Panc1 (cell line): ENCODE results near the gene FRK. TPM values are rescaled to one million over a fixed set of nuclear protein-coding genes. Genes with fewer than 3 reads are reported as not detected.

Experiments used
- ATAC-seq: fragments of 200-7000 bp; cut with Tn5 transposase; 2 replicates; pipeline ENCODE4 v1.9.1; 2020; ENCODE audit warnings: mild to moderate bottlenecking, moderate library complexity
- BruUV-seq: library from RNA; stranded (reverse); fragments of 400-500 nt; replicated peaks from 2 replicates; lab custom pipeline; 2021; lab: Mats Ljungman, UMichigan
- CTCF ChIA-PET: fragments of 300-600 bp; sonication (Branson Sonifier 250); formaldehyde crosslinking; loops from one replicate; lab custom pipeline; 2022; ENCODE audit warnings: antibody characterized with exemption; lab: Charles Lee
- POLR2A ChIA-PET: fragments of 300-600 bp; sonication (Branson Sonifier 250); formaldehyde crosslinking; loops from one replicate; lab custom pipeline; 2022; ENCODE audit warnings: antibody characterized with exemption; lab: Charles Lee
- DNase-seq: peaks from one replicate; pipeline ENCODE4 v3.0.0-alpha.2; 2010; ENCODE audit warnings: low read depth, low spot score
- H3K27ac ChIP-seq: 2 replicates; pipeline ENCODE4 v1.5.1; 2011; ENCODE audit warnings: mild to moderate bottlenecking, low read length, inconsistent platforms
- H3K27me3 ChIP-seq: fragments of 200-500 bp; sonication (Bioruptor generic); 2 replicates; pipeline ENCODE4 v1.6.0; 2014; ENCODE audit warnings: low read length, inconsistent platforms; ENCODE audit not compliant: control insufficient read depth, insufficient read depth
- H3K36me3 ChIP-seq: fragments of 200-500 bp; sonication (Bioruptor generic); 2 replicates; pipeline ENCODE4 v1.5.1; 2014; ENCODE audit warnings: inconsistent platforms, mild to moderate bottlenecking, low read length, moderate library complexity; ENCODE audit not compliant: control insufficient read depth, insufficient read depth
- H3K4me1 ChIP-seq: 2 replicates; pipeline ENCODE4 v1.5.1; 2011; ENCODE audit warnings: inconsistent platforms, mild to moderate bottlenecking, low read length, moderate library complexity; ENCODE audit not compliant: control insufficient read depth, insufficient read depth
- H3K4me3 ChIP-seq, 2 experiments: 2 replicates each; pipeline ENCODE4 v1.5.1; 2011 to 2012; ENCODE audit warnings: low read depth in 2 of 2, low read length in 2 of 2, mild to moderate bottlenecking in 2 of 2, inconsistent platforms in 1 of 2, moderate library complexity in 1 of 2
- H3K9me3 ChIP-seq: fragments of 200-500 bp; sonication (Bioruptor generic); 2 replicates; pipeline ENCODE4 v1.5.1; 2014; ENCODE audit warnings: low read depth, mild to moderate bottlenecking, inconsistent platforms, low read length, moderate library complexity; ENCODE audit not compliant: control insufficient read depth, insufficient read depth
- POLR2AphosphoS5 ChIP-seq: IDR thresholded peaks from 2 replicates; pipeline ENCODE4 v1.6.1; 2012; ENCODE audit warnings: mild to moderate bottlenecking, low read depth, low read length, moderate library complexity
- SIN3A ChIP-seq: IDR thresholded peaks from 2 replicates; pipeline ENCODE4 v1.6.1; 2012; ENCODE audit warnings: low read depth, mild to moderate bottlenecking, low read length, moderate library complexity, borderline replicate concordance; ENCODE audit not compliant: insufficient read depth
- TCF7L2 ChIP-seq: IDR thresholded peaks from 2 replicates; pipeline ENCODE4 v1.6.1; 2011; ENCODE audit warnings: mild to moderate bottlenecking, low read depth, low read length, inconsistent platforms
- in situ Hi-C: cut with HindIII; loops from 2 replicates; pipeline ENCODE4 v1.10.0; 2016; ENCODE audit warnings: low sequenced_read_pairs, low pct_unique_long_range_greater_than_20kb
- intact Hi-C: fragments of 100-400 bp; cut with micrococcal nuclease; formaldehyde crosslinking; loops from one replicate; pipeline ENCODE4 v1.10.0; 2022; ENCODE audit not compliant: unreplicated experiment
- total RNA-seq: library from RNA; stranded (reverse); gene quantifications from one replicate; pipeline ENCODE4 v1.2.1, GENCODE V29; 2021; ENCODE audit not compliant: unreplicated experiment
- TF ChIP-seq, protein P1 (sequence below), 2 experiments: IDR thresholded peaks; 2 replicates each; pipeline ENCODE4 v1.6.1; 2011 to 2012; ENCODE audit warnings: low read depth in 2 of 2, control low read depth in 1 of 2, low read length in 1 of 2, mild to moderate bottlenecking in 1 of 2, moderate library complexity in 1 of 2; ENCODE audit not compliant: insufficient read depth in 1 of 2
- TF ChIP-seq, protein P2 (sequence below): fragments of 450-650 bp; IDR thresholded peaks from 2 replicates; pipeline ENCODE4 v1.5.1; 2017; ENCODE audit warnings: mild to moderate bottlenecking

Gene FRK
- total RNA-seq, 1 experiment from 2014 or later = 2.5 TPM

DNA sequence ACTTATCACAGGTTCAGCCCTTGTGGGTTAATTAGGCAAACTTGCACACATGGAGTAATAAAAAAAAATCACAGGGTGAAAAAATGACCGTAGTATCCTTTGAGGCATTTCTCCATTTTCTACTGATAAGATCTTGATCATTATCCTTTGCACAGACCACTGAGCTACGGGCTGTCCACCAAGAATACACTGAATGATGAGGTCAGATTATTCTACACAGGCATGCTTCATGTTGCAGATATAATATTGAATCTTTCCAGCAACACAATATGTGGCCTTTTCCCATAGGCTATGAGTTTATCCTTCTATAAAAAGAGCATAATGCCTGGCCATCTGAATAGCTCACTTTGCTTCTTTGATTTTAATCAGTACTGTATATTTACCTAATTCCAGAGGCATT lies 168.9 kb downstream of the FRK start:
- ChIA-PET POLR2A (no interaction called here), CTCF (no interaction called here)
- BruUV-seq = no TSS peak
- ATAC-seq (no peak), DNase-seq (no peak)
- no peaks in the 10 kb centered on the region for H3K4me1 ChIP-seq
- TF ChIP-seq, protein P1, sequence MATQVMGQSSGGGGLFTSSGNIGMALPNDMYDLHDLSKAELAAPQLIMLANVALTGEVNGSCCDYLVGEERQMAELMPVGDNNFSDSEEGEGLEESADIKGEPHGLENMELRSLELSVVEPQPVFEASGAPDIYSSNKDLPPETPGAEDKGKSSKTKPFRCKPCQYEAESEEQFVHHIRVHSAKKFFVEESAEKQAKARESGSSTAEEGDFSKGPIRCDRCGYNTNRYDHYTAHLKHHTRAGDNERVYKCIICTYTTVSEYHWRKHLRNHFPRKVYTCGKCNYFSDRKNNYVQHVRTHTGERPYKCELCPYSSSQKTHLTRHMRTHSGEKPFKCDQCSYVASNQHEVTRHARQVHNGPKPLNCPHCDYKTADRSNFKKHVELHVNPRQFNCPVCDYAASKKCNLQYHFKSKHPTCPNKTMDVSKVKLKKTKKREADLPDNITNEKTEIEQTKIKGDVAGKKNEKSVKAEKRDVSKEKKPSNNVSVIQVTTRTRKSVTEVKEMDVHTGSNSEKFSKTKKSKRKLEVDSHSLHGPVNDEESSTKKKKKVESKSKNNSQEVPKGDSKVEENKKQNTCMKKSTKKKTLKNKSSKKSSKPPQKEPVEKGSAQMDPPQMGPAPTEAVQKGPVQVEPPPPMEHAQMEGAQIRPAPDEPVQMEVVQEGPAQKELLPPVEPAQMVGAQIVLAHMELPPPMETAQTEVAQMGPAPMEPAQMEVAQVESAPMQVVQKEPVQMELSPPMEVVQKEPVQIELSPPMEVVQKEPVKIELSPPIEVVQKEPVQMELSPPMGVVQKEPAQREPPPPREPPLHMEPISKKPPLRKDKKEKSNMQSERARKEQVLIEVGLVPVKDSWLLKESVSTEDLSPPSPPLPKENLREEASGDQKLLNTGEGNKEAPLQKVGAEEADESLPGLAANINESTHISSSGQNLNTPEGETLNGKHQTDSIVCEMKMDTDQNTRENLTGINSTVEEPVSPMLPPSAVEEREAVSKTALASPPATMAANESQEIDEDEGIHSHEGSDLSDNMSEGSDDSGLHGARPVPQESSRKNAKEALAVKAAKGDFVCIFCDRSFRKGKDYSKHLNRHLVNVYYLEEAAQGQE (IDR thresholded peaks at IDR 0.05; ENCODE audit: insufficient read depth in 1 of 2, low read depth in 2 of 2, low read length in 1 of 2) = no peak
- TF ChIP-seq, protein P2, sequence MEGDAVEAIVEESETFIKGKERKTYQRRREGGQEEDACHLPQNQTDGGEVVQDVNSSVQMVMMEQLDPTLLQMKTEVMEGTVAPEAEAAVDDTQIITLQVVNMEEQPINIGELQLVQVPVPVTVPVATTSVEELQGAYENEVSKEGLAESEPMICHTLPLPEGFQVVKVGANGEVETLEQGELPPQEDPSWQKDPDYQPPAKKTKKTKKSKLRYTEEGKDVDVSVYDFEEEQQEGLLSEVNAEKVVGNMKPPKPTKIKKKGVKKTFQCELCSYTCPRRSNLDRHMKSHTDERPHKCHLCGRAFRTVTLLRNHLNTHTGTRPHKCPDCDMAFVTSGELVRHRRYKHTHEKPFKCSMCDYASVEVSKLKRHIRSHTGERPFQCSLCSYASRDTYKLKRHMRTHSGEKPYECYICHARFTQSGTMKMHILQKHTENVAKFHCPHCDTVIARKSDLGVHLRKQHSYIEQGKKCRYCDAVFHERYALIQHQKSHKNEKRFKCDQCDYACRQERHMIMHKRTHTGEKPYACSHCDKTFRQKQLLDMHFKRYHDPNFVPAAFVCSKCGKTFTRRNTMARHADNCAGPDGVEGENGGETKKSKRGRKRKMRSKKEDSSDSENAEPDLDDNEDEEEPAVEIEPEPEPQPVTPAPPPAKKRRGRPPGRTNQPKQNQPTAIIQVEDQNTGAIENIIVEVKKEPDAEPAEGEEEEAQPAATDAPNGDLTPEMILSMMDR = no peak
- TF ChIP-seq POLR2AphosphoS5 (no peak), SIN3A (no peak), TCF7L2 (no peak)
- no peak overlapping the region for H3K27ac ChIP-seq
- H3K9me3 ChIP-seq = no peaks in the 10 kb centered on the region
- H3K27me3 ChIP-seq = no peaks in the 10 kb centered on the region; the same call in 1 of the 2 replicates
- H3K4me3 ChIP-seq = no peak overlapping the region
- intact Hi-C loops (loop anchor here (10.0 kb wide), 1 partner anchor 1797 kb away; no protein-coding TSS in a partner anchor), in situ Hi-C loops (no loop called here)
- H3K36me3 ChIP-seq = no peaks in the 10 kb centered on the region

DNA sequence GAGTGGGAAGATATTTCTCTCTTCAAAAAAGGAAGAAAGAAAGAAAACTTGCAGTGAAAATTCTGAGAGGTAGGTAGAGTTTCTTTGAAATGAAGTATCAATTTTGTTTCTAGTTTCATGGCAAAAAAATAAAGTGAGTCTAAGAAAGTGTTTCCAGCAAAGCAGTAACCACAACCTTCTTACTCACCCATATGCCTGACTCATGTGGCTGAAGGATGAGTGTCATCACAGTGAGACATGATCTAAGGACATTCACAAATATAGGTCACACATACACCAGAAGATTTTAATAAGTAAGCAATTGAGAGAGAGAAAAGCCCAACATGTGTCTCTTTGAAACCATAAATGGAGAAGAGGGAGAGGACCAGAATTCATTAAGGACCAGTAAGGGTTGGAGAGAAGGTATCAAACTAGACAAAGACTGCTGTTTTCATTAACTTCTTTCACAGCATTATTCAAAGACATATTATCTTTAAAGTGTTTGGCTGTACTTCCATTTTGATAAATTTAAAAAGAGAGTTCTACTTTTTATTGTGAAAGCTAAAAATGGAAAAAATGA lies 169.5 kb downstream of the FRK start:
- Histone ChIP-seq H3K27ac (no peak overlapping the region), H3K36me3 (no peaks in the 10 kb centered on the region), H3K9me3 (no peaks in the 10 kb centered on the region), H3K4me1 (no peaks in the 10 kb centered on the region), H3K4me3 (no peak overlapping the region), H3K27me3 (no peaks in the 10 kb centered on the region; the same call in 1 of the 2 replicates)
- in situ Hi-C loops (no loop called here), intact Hi-C loops (loop anchor here (10.0 kb wide), 1 partner anchor 1796 kb away; no protein-coding TSS in a partner anchor)
- ChIA-PET CTCF (no interaction called here), POLR2A (no interaction called here)
- ATAC-seq (no peak), DNase-seq (no peak)
- no TSS peak for BruUV-seq
- no peak for TF ChIP-seq POLR2AphosphoS5
- TF ChIP-seq, protein P1 (IDR thresholded peaks at IDR 0.05; ENCODE audit: insufficient read depth in 1 of 2, low read depth in 2 of 2, low read length in 1 of 2) = no peak
- TF ChIP-seq SIN3A = no peak
- TF ChIP-seq TCF7L2 = no peak
- TF ChIP-seq, protein P2 = no peak
